Breast epithelium (tissue), 4 donors: ENCODE measurements around the gene AVPR2. TPM values are rescaled to one million over a fixed set of nuclear protein-coding genes. Genes with fewer than 3 reads are reported as not detected.
A peak's percentile ranks its signal among the peaks of the same experiment; 100 is the strongest.

Experiments
- DNase-seq, 2 donors: peaks; one replicate each; pipeline ENCODE4 v3.0.0-alpha.2; 2019; ENCODE audit warnings: low spot score in 2 of 2
- H3K27ac ChIP-seq, 2 donors: fragments of 200-600 bp; sonication (generic) in 1 of 2; one replicate each; pipeline ENCODE4 v1.5.1; 2016 to 2019; ENCODE audit warnings: mild to moderate bottlenecking in 1 of 2
- H3K27me3 ChIP-seq, 2 donors: fragments of 200-600 bp; sonication (generic) in 1 of 2; one replicate each; pipeline versions ENCODE4 v1.5.1 to v1.6.0; 2017 to 2019; ENCODE audit warnings: control low read depth in 1 of 2, mild to moderate bottlenecking in 1 of 2
- H3K36me3 ChIP-seq: fragments of 200-600 bp; one replicate; pipeline ENCODE4 v1.5.1; 2019
- H3K4me1 ChIP-seq, 2 donors: fragments of 200-600 bp; sonication (generic); one replicate each; pipeline ENCODE4 v1.5.1; 2016 to 2019; ENCODE audit warnings: control low read depth in 1 of 2
- H3K4me3 ChIP-seq, 3 donors: fragments of 200-600 bp; sonication (generic); 1 replicate in 2 of 3; 2 replicates in 1 of 3; pipeline ENCODE4 v1.5.1; 2016 to 2019; ENCODE audit warnings: mild to moderate bottlenecking in 3 of 3, moderate library complexity in 2 of 3
- H3K9me3 ChIP-seq, 2 donors: fragments of 200-600 bp; sonication (generic) in 1 of 2; one replicate each; pipeline ENCODE4 v1.5.1; 2016 to 2019; ENCODE audit warnings: control low read depth in 1 of 2
- CTCF ChIP-seq, 3 donors: fragments of 450-650 bp; IDR thresholded peaks; one replicate each; pipeline ENCODE4 v1.5.1; 2016 to 2017; ENCODE audit warnings: antibody characterized with exemption in 3 of 3, mild to moderate bottlenecking in 3 of 3, moderate library complexity in 3 of 3
- POLR2A ChIP-seq: fragments of 450-650 bp; IDR thresholded peaks from one replicate; pipeline ENCODE4 v1.6.1; 2016; ENCODE audit warnings: antibody characterized with exemption, mild to moderate bottlenecking, moderate library complexity
- POLR2AphosphoS5 ChIP-seq, 3 donors: sonication (generic); formaldehyde crosslinking; IDR thresholded peaks; one replicate each; pipeline ENCODE4 v1.6.1; 2017; ENCODE audit warnings: antibody characterized with exemption in 3 of 3
- intact Hi-C: fragments of 100-400 bp; cut with DNase I; formaldehyde crosslinking; loops from one replicate; pipeline ENCODE4 v1.15.1; 2023; ENCODE audit warnings: low total_unique reads
- total RNA-seq, 3 donors: library from RNA; depleted of rRNA; stranded (reverse); fragments of >200 nt; gene quantifications; one replicate each; pipeline ENCODE4 v1.1.0, GENCODE V29; 2016

Gene AVPR2
- total RNA-seq, 3 donors from 2014 or later: 0.44 to 5.9 (median 5.3) TPM

GRCh38 chrX:153954558-153955227 lies 50.2 kb downstream of the AVPR2 start:
- intact Hi-C loops: loop anchor here (5.0 to 10.0 kb wide), 2 partner anchors 160 to 192 kb away; partner anchors contain the start of genes IDH3G, PLXNB3 and SSR4
- no peaks in the 10 kb centered on the region for H3K9me3 ChIP-seq
- no peak for DNase-seq
- H3K4me1 ChIP-seq: no peaks in the 10 kb centered on the region
- peaks cover 0 to 10% of the 10 kb centered on the region in 2 donors for H3K27me3 ChIP-seq
- H3K27ac ChIP-seq: peak overlapping the region in 1 of 2 donors; percentile 68
- no peak for TF ChIP-seq CTCF (IDR thresholded peaks at IDR 0.05)
- TF ChIP-seq POLR2AphosphoS5 (IDR thresholded peaks at IDR 0.05): no peak
- TF ChIP-seq POLR2A: no peak
- H3K36me3 ChIP-seq: no peaks in the 10 kb centered on the region
- H3K4me3 ChIP-seq: no peak overlapping the region

GRCh38 chrX:153955228-153955732 lies 50.8 kb downstream of the AVPR2 start:
- intact Hi-C loops: loop anchor here (10.0 kb wide), 1 partner anchor 160 kb away; the partner anchor contains the start of genes IDH3G and SSR4
- TF ChIP-seq POLR2A (no peak), CTCF (IDR thresholded peaks at IDR 0.05) (no peak), POLR2AphosphoS5 (IDR thresholded peaks at IDR 0.05) (no peak)
- Histone ChIP-seq H3K9me3 (no peaks in the 10 kb centered on the region), H3K27ac (no peak overlapping the region), H3K4me3 (no peak overlapping the region), H3K27me3 (peaks cover 0 to 15% of the 10 kb centered on the region in 2 donors), H3K36me3 (no peaks in the 10 kb centered on the region), H3K4me1 (no peaks in the 10 kb centered on the region)
- no peak for DNase-seq

GRCh38 chrX:153956044-153956907 lies 51.8 kb downstream of the AVPR2 start:
- Histone ChIP-seq H3K27ac (no peak overlapping the region), H3K36me3 (no peaks in the 10 kb centered on the region), H3K27me3 (peaks cover 0 to 15% of the 10 kb centered on the region in 2 donors), H3K4me3 (no peak overlapping the region), H3K9me3 (no peaks in the 10 kb centered on the region), H3K4me1 (no peaks in the 10 kb centered on the region)
- no peak for TF ChIP-seq POLR2A
- no peak for TF ChIP-seq POLR2AphosphoS5 (IDR thresholded peaks at IDR 0.05)
- no peak for TF ChIP-seq CTCF (IDR thresholded peaks at IDR 0.05)
- intact Hi-C loops: loop anchor here (10.0 kb wide), 1 partner anchor 161 kb away; the partner anchor contains the start of genes IDH3G and SSR4
- DNase-seq: no peak

Other genes with a start within 250 kb of the AVPR2 start
- 1 to 10 TPM in 1 of 3 donors, under 1 TPM in 2; 0.48 to 1.3 (median 0.73) TPM for gene PNCK, start 230.9 kb upstream of the AVPR2 start, total RNA-seq
- 10 to 100 TPM in 2 of 3 donors, 1 to 10 TPM in 1; 7.6 to 40.8 (median 18.4) TPM for gene SLC6A8, start 216.7 kb upstream of the AVPR2 start, total RNA-seq
- 100 to 1,000 TPM; 120 to 245 (median 129) TPM for gene BCAP31, start 180.3 kb upstream of the AVPR2 start, total RNA-seq
- 10 to 100 TPM; 10.2 to 27.8 (median 10.5) TPM for gene ABCD1, start 179.8 kb upstream of the AVPR2 start, total RNA-seq
- gene PLXNB3, start 140.4 kb upstream of the AVPR2 start, total RNA-seq: 10 to 100 TPM; 12.3 to 17.9 (median 13.4) TPM
- 1 to 10 TPM in 2 of 3 donors, under 1 TPM in 1; 0.33 to 1.5 (median 1.3) TPM for gene SRPK3, start 123.6 kb upstream of the AVPR2 start, total RNA-seq
- gene IDH3G, start 110.3 kb upstream of the AVPR2 start, total RNA-seq: 10 to 100 TPM; 75.4 to 91.5 (median 76.5) TPM
- 100 to 1,000 TPM; 112 to 252 (median 182) TPM for gene SSR4, start 110.0 kb upstream of the AVPR2 start, total RNA-seq
- gene PDZD4, start 74.1 kb upstream of the AVPR2 start, total RNA-seq: 1 to 10 TPM in 2 of 3 donors, under 1 TPM in 1; 0.80 to 5.6 (median 2.9) TPM
- 1 to 10 TPM in 1 of 3 donors, under 1 TPM in 2; 0.29 to 1.8 (median 0.66) TPM for gene L1CAM, start 18.5 kb upstream of the AVPR2 start, total RNA-seq
- 10 to 100 TPM; 18.4 to 21.5 (median 19.8) TPM for gene ARHGAP4, start 21.6 kb downstream of the AVPR2 start, total RNA-seq
- gene NAA10, start 30.4 kb downstream of the AVPR2 start, total RNA-seq: 10 to 100 TPM; 57.7 to 81.0 (median 79.2) TPM
- 10 to 100 TPM in 1 of 3 donors, 1 to 10 TPM in 2; 6.6 to 50.7 (median 6.9) TPM for gene RENBP, start 40.0 kb downstream of the AVPR2 start, total RNA-seq
- gene HCFC1, start 67.1 kb downstream of the AVPR2 start, total RNA-seq: 10 to 100 TPM; 20.2 to 23.0 (median 22.6) TPM
- gene TMEM187, start 68.1 kb downstream of the AVPR2 start, total RNA-seq: 10 to 100 TPM in 1 of 3 donors, 1 to 10 TPM in 2; 7.6 to 10.9 (median 8.2) TPM
- gene IRAK1, start 115.2 kb downstream of the AVPR2 start, total RNA-seq: 10 to 100 TPM; 43.7 to 66.2 (median 50.8) TPM
- 10 to 100 TPM; 56.3 to 58.3 (median 57.8) TPM for gene MECP2, start 193.0 kb downstream of the AVPR2 start, total RNA-seq
- gene OPN1LW, start 239.6 kb downstream of the AVPR2 start, total RNA-seq: not detected